ENCODE data around the gene STX4.

STX4 gene

GRCh38 chr16:30992276-30992780 is 41.0 kb upstream of the STX4 start:
- peaks cover 5% of the 10 kb centered on the region for H3K4me1 ChIP-seq (ENCODE audit: control insufficient read depth, low read depth, low read length)
- H3K36me3 ChIP-seq (ENCODE audit: control insufficient read depth, low read depth, low read length) = no peaks in the 10 kb centered on the region
- H3K9me3 ChIP-seq (ENCODE audit: control insufficient read depth, low read depth, low read length) = no peaks in the 10 kb centered on the region
- no peak overlapping the region for H3K9ac ChIP-seq (ENCODE audit: low read length)
- H3K27ac ChIP-seq (ENCODE audit: low read length) = no peak overlapping the region
- no peak overlapping the region for H3K4me3 ChIP-seq (ENCODE audit: low read length)
- H3K27me3 ChIP-seq (ENCODE audit: control insufficient read depth, insufficient read depth, low read length) = peaks cover 6% of the 10 kb centered on the region

DNA sequence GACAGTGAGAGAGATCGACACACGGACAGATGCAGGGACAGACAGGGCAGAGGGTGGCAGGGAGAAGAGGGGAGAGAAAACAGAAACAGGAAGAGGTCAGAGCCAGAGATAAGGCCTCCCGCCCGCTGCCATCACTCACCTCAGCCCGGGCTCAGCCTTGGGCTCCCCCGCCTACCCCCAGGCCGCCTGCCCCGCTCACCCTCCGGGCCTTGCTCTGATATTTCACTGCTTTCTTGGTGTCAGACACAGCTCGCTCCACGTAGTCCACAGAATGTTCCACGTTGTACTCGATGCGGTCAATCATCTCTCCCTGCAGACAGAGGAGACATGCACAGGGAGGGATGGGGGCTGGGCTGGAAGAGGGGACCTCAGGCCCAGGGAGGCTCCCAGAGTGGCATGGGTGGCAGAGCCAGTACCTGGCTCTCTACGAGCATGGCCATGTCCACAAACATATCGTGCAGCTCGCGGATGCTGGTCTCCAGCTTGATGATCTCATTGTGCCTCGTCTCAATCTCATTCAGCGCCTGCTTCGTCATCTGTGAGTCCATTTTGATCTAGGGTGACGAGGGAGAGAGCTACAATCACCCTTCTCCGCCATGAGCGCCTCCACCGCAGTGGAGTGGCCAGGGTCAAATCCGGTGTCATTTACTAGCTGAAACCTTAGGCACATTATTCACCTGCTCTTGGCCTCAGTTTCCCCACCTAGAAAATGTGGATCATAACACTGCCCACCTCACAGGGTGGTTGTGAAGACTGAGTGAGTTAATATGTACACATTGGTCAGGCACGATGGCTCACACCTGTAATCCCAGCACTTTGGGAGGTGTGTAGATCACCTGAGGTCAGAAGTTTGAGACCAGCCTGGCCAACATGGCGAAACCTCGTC is 40.2 kb upstream of the STX4 start:
- no peak overlapping the region for H3K9ac ChIP-seq (ENCODE audit: low read length)
- peaks cover 13% of the 10 kb centered on the region for H3K27me3 ChIP-seq (ENCODE audit: control insufficient read depth, insufficient read depth, low read length)
- no peak overlapping the region for H3K4me3 ChIP-seq (ENCODE audit: low read length)
- peaks cover 5% of the 10 kb centered on the region for H3K4me1 ChIP-seq (ENCODE audit: control insufficient read depth, low read depth, low read length)
- H3K36me3 ChIP-seq (ENCODE audit: control insufficient read depth, low read depth, low read length) = no peaks in the 10 kb centered on the region
- no peaks in the 10 kb centered on the region for H3K9me3 ChIP-seq (ENCODE audit: control insufficient read depth, low read depth, low read length)
- no peak overlapping the region for H3K27ac ChIP-seq (ENCODE audit: low read length)

DNA sequence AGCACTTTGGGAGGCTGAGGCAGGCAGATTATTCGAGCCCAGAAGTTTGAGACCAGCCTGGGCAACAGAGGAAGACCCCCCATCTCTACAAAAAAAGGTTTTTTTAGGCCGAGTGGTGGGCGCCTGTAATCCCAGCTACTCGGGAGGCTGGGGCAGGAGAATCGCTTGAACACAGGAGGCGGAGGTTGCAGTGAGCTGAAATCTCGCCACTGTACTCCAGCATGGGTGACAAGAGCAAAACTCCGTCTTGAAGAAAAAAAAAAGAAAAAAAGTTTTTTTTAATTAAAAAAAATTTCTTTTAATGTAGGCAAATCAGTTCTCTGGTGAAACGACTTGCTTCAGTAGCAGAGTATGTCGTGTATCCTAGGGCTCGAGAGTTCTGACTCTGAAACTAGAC is 37.4 kb upstream of the STX4 start:
- Histone ChIP-seq H3K27me3 (ENCODE audit: control insufficient read depth, insufficient read depth, low read length) (peaks cover 13% of the 10 kb centered on the region), H3K9me3 (ENCODE audit: control insufficient read depth, low read depth, low read length) (no peaks in the 10 kb centered on the region), H3K4me1 (ENCODE audit: control insufficient read depth, low read depth, low read length) (peaks cover 5% of the 10 kb centered on the region), H3K27ac (ENCODE audit: low read length) (no peak overlapping the region), H3K9ac (ENCODE audit: low read length) (peak overlapping the region; percentile 36), H3K4me3 (ENCODE audit: low read length) (peak overlapping the region; percentile 74), H3K36me3 (ENCODE audit: control insufficient read depth, low read depth, low read length) (no peaks in the 10 kb centered on the region)

DNA sequence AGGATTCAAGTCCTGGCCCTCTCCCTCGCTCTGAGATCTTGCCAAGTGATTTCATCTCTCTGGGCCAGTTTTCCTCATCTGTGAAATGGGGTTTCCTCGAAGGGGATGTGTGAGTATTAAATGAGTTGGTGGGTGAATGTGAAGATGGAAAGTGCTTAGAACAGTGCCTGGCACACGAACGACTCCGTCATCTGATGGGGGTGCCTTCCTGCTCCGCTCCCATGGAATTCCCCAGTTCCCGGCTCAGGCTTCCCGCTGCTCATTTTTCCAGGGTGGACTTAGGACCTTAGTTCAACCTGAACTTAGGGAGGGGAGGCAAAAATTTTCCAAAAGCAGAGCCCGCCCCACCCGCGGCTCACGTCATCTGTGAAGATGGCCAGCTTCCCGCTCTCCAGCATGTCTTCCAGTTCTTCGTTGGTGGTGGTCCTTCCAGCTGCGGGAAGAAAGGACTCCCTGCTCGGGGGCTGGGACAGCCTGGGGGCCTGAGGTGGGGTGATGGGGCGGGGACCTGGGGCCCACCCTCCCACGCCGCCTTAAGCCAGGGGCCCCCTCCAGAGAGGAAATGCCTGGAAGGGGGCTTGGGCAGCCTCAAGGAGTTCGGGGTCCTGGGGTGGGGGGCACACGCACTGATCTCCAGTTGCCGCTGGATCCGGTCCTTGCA is 36.9 kb upstream of the STX4 start:
- H3K27me3 ChIP-seq (ENCODE audit: control insufficient read depth, insufficient read depth, low read length) = peaks cover 13% of the 10 kb centered on the region
- peak overlapping the region; percentile 36 for H3K9ac ChIP-seq (ENCODE audit: low read length)
- no peaks in the 10 kb centered on the region for H3K9me3 ChIP-seq (ENCODE audit: control insufficient read depth, low read depth, low read length)
- H3K4me3 ChIP-seq (ENCODE audit: low read length) = peak overlapping the region; percentile 74
- H3K36me3 ChIP-seq (ENCODE audit: control insufficient read depth, low read depth, low read length) = no peaks in the 10 kb centered on the region
- no peak overlapping the region for H3K27ac ChIP-seq (ENCODE audit: low read length)
- peaks cover 5% of the 10 kb centered on the region for H3K4me1 ChIP-seq (ENCODE audit: control insufficient read depth, low read depth, low read length)

DNA sequence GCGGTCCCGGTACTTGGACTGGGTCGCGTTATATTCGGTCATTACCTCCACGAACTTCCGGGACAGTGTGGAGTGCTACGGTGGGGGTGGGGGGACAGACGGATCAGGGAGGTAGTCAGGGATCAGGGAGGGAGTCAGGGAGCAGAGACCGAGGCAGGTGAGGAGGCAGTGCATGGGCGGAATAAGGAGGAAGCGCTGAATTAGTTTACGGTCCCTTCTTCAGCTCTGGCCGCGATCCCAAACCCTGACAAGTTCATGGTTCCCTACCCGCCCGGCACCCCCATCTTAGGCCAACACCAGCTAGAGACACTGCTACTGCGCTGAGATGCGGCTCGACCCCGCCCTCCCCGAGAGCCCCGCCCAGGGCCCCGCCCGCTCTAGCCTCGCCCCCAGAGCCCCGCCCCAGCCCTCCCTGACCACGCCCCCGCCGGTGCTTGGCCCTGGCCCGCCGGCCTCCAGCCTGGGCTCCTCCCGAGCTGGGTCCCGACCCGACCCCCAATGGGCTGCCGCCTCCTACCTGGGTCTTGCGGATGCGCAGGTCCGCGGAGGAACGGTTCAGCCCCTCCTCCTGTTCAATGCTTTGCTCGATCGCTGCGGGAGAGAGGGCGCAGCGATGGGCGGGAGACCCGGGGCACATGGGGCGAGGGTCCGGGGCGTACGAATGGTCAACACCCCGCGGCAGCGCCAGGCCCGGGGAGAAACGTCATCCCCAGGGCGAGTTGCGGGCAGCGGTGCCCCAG is 36.2 kb upstream of the STX4 start:
- no peaks in the 10 kb centered on the region for H3K36me3 ChIP-seq (ENCODE audit: control insufficient read depth, low read depth, low read length)
- H3K4me3 ChIP-seq (ENCODE audit: low read length) = peak overlapping the region; percentile 74
- H3K27me3 ChIP-seq (ENCODE audit: control insufficient read depth, insufficient read depth, low read length) = peaks cover 13% of the 10 kb centered on the region
- no peak overlapping the region for H3K27ac ChIP-seq (ENCODE audit: low read length)
- no peaks in the 10 kb centered on the region for H3K9me3 ChIP-seq (ENCODE audit: control insufficient read depth, low read depth, low read length)
- peaks cover 5% of the 10 kb centered on the region for H3K4me1 ChIP-seq (ENCODE audit: control insufficient read depth, low read depth, low read length)
- H3K9ac ChIP-seq (ENCODE audit: low read length) = peak overlapping the region; percentile 42

DNA sequence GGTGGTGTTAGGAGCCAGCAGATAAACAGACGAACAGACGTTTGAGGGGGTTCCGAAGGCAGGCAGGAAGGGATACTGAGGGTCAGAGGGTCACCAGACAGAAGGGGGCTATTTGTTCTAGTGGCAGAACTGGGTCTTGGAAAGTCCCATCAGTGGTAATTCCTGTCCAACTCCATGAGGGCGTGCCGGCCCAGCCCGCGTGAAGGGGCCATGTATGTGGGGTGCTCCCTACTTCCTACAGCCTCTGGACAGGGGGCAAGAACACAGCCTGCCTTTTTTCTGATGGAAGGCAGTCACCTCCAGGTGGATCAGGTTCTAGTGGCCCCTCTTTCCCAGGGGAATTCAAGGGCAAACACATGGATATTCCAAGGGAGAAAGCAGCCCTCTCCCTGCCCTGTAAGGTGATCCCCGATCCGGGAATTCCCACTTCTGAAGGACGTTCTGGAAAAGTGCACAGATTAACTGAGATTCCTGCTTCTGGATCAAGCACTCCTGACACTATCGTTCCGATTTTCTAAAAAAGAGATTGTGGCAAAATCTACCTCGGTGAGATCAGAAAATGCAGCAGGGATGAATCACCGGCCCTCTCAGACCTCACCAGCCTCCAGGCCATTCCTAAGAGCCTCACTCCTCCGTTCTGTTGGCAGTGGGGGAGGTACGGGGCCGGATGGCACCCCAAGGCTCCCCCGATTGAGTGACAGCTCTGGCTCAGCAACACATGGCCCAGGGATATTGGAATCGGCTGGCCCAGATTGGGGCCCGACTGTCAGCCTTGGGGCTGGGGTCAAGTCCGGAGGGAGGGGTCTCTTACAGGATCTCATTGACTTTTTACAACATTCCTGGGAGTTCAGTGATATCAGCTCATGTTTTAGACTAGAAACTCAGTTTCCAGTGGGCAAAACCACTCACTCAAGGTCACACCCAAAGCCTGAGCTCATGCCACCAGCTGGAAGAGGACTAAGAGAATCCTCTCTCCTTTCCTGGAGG is 35.3 kb upstream of the STX4 start:
- Histone ChIP-seq H3K27ac (ENCODE audit: low read length) (no peak overlapping the region), H3K9ac (ENCODE audit: low read length) (peak overlapping the region; percentile 42), H3K4me1 (ENCODE audit: control insufficient read depth, low read depth, low read length) (peaks cover 5% of the 10 kb centered on the region), H3K4me3 (ENCODE audit: low read length) (peak overlapping the region; percentile 72), H3K36me3 (ENCODE audit: control insufficient read depth, low read depth, low read length) (no peaks in the 10 kb centered on the region), H3K27me3 (ENCODE audit: control insufficient read depth, insufficient read depth, low read length) (peaks cover 13% of the 10 kb centered on the region), H3K9me3 (ENCODE audit: control insufficient read depth, low read depth, low read length) (no peaks in the 10 kb centered on the region)

DNA sequence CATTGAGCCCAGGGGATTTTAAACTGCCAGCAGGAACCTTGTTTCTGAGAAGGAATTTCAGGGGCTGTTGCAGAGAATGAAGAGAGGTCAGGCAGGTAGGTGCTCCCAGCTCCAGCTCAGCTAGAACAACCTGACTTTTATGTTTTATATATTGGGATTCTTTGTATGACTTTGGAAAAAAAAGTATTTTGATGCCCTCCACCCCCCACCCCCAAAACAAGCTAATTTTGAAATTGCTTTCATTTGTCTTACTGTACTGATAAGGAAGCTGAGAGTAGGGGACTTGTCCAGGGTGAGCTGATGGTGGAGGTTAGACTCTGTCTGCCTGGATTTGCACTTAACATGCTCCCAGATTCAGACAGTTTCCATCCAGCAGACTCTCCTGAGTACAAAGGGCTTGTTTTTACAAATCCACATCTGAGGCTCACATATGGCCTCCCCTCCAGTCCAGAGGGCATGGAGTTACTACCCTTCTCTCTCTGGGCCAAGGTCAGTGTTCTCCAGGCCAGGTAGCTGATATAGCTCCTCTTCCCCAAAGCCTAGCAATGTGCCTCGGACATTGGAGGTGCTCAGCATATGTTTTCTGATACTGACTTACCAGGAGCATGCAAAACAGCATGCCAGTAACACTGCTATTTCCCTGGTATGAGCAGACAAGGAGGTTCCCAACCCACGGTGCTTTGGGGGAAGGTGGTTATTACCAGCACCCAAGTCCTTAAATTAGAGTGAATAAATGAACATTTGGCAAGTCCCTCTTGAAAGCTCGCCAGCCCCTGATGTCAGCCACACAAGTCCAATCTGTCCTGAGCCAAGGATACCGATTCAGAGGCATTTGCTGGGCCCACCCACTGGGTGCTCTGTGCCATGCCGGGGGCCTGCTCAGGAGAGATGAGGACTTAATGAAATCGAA is 34.3 kb upstream of the STX4 start:
- Histone ChIP-seq H3K4me3 (ENCODE audit: low read length) (no peak overlapping the region), H3K27me3 (ENCODE audit: control insufficient read depth, insufficient read depth, low read length) (peaks cover 13% of the 10 kb centered on the region), H3K4me1 (ENCODE audit: control insufficient read depth, low read depth, low read length) (peaks cover 5% of the 10 kb centered on the region), H3K9me3 (ENCODE audit: control insufficient read depth, low read depth, low read length) (no peaks in the 10 kb centered on the region), H3K27ac (ENCODE audit: low read length) (no peak overlapping the region), H3K36me3 (ENCODE audit: control insufficient read depth, low read depth, low read length) (no peaks in the 10 kb centered on the region), H3K9ac (ENCODE audit: low read length) (no peak overlapping the region)

DNA sequence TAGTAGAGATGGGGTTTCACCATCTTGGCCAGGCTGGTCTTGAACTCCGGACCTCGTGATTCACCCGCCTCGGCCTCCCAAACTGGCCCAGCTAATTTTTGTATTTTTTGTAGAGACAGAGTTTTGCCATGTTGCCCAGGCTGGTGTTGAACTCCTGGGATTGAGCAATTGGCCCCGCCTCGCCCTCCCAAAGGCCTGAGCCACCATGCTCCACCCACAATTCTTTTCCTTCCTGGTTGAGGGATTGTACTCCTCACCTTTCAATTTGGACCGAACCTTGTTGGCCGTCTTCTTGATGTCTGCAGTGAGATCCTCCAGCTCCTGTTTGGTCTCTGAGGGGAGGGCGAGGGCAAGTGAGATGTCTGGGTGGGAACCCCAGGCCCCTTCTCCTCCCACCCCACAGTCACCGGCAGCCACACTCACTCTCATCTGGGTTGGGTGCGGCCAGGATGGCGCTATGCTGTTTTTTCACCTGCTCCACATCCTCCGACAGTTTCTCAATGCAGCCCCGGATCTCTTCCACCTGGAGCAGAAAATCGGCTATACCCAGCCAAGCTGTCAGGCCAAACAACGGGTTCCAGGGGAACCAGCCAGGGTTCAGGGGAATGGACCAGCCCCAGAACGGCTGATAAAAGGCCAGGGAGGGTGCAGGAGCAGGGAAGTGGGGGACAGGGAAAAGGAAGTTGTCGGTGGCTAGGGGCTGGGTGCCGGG is 32.5 kb upstream of the STX4 start:
- no peaks in the 10 kb centered on the region for H3K36me3 ChIP-seq (ENCODE audit: control insufficient read depth, low read depth, low read length)

DNA sequence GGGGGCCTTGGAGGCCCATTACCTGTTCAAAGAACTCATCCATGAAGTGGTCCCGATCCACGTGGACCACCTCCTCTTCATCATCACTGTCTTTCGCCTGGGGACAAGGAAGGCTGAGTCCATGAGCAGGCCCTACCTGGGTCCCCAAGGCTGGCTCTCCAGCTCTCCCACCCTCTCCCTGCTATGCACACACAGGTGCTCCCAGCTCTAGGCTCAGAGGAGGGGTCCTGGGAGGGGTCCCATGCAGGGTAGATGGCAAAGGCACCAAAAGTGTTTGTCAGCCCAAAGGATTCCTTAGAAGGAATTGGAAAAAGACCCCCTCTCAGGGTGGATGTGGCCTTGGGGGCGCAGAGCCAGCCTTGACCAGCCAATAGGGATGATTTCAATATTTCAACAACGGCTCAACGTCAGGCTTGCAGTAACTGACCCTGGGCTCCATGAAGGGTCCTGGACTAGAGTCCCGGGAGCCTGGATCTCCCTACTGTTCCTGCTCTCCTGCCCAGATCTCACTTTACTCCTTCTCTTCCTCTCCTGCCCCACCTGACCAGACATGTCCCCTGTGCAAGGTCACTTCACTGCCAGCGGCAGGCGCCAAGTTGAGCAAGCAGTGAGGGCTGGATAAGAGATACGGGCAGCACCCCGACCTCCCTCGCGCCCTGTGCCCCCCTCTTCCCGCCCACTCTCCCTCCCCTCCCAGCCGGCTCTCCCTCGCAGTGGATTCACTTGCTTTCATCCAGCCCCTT is 31.7 kb upstream of the STX4 start:
- no peaks in the 10 kb centered on the region for H3K4me1 ChIP-seq (ENCODE audit: control insufficient read depth, low read depth, low read length)
- no peak overlapping the region for H3K9ac ChIP-seq (ENCODE audit: low read length)
- H3K36me3 ChIP-seq (ENCODE audit: control insufficient read depth, low read depth, low read length) = no peaks in the 10 kb centered on the region

More for the DNA sequence above, 32.5 kb upstream of the STX4 start:
- H3K9ac ChIP-seq (ENCODE audit: low read length) = no peak overlapping the region
- H3K27me3 ChIP-seq (ENCODE audit: control insufficient read depth, insufficient read depth, low read length) = peaks cover 13% of the 10 kb centered on the region
- peaks cover 5% of the 10 kb centered on the region for H3K4me1 ChIP-seq (ENCODE audit: control insufficient read depth, low read depth, low read length)
- no peaks in the 10 kb centered on the region for H3K9me3 ChIP-seq (ENCODE audit: control insufficient read depth, low read depth, low read length)
- no peak overlapping the region for H3K4me3 ChIP-seq (ENCODE audit: low read length)
- H3K27ac ChIP-seq (ENCODE audit: low read length) = no peak overlapping the region

More for the DNA sequence above, 31.7 kb upstream of the STX4 start:
- H3K27ac ChIP-seq (ENCODE audit: low read length) = no peak overlapping the region
- H3K27me3 ChIP-seq (ENCODE audit: control insufficient read depth, insufficient read depth, low read length) = peaks cover 8% of the 10 kb centered on the region
- no peaks in the 10 kb centered on the region for H3K9me3 ChIP-seq (ENCODE audit: control insufficient read depth, low read depth, low read length)
- H3K4me3 ChIP-seq (ENCODE audit: low read length) = no peak overlapping the region
